KBM-7 (cell line): Measurements from ENCODE around the gene ZNF831.
A peak's percentile ranks its signal among the peaks of the same experiment; 100 is the strongest.

Source experiments
- DNase-seq: peaks from one replicate; pipeline ENCODE4 v3.0.0-alpha.2; 2015
- in situ Hi-C: fragments of 300-500 bp; cut with MboI; formaldehyde crosslinking; loops from 2 replicates; pipeline ENCODE4 v1.14.3; 2020; ENCODE audit warnings: low sequenced_read_pairs, low pct_unique_long_range_greater_than_20kb, mixed read lengths

The ZNF831 gene

DNA sequence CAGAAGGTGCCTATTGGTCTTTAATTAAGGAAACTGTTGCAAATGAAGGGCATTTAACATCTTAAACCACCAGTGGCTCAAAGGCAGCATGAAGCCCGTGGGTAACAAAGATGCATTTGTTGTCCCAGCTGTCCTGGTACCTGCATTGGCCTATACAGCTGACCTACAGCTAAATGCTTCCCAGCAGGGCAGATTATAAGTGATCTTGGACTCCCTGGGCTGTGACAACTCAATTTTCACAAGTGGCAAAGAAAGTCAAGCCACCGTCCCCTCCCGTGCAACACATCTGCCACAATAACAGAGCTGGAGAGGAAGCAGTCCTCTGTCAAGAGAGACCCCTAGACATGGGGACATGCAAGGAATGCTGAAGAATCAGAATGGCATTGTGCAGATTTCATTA is 105.2 kb downstream of the ZNF831 start:
- in situ Hi-C loops, result no loop called here
- DNase-seq, result no peak

- in situ Hi-C loops, result no loop called here
- no peak for DNase-seq
These were observed 105.9 kb downstream of the ZNF831 start for GRCh38 chr20:59269411-59270025.

DNA sequence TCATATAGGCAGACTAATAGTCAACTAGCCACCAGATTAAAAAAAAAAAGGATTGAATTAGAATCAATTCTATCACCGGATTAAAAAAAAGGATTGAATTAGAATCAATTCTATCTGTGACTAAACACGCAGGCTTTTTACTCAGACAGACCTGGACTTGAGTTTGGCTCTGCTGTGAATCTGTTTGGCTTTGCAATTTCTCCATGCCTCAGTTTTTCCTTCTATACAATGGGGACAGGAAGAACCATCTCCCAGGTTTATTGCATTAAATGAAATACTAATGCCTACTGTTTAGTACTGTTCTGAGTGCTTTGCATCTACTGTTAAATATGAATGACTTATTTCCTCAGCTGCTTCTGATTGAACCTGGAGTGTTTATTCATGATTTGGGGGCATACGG is 106.8 kb downstream of the ZNF831 start:
- in situ Hi-C loops, result no loop called here

DNA sequence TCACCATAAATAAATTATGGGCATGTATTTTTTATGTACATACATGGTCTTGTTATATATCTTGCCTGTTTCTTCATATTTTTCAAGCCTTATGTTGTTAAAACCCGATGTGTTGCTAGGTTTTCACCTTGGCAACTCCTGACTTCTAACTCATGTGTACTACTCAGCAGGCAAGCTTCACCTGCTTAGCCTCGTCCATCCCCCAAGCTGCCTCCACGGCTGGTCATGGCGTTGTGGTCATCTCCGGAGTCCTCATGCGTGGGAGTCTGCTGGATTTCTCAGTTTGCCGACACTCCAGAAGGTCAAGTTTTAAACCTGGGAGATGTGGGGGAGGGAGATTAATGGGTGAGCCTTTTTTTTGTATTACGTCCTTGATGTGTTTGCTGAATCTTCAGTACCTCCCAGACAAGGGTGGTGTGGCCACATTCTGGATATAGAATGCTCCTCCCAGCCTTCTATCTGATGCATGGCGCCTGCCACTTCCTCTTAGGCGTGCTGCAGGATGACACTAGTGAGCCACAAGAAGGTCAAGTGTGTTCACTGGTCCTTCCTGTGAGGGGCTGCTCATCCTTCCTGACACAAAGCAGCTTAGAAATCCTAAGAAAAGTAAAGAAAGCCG is 110.2 kb downstream of the ZNF831 start:
- in situ Hi-C loops, result no loop called here
- peak; percentile 3 for DNase-seq

More for the DNA sequence above, 106.8 kb downstream of the ZNF831 start:
- no peak for DNase-seq

- DNase-seq, result no peak
- in situ Hi-C loops, result no loop called here
These were observed 113.3 kb downstream of the ZNF831 start for GRCh38 chr20:59276938-59277337.

DNA sequence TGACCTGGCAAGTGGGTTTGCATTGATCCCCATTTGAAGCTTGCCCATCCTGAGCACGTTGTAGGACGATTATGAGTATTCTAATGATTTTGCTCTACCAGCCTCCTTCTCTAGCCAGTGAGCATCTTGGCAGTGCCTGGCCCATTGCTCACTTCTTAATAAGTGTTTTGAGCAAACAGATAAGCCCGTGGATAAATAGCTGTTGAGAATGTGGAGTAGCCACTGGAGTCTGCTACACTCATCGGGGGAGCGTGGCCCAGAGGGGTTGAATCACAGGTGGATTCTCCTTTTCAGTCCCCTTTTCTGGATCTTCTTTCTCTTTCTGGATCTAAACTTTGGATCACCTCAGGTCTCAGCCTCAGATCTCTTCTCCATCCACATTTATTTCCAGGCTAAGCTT is 120.8 kb downstream of the ZNF831 start:
- no peak for DNase-seq
- in situ Hi-C loops, result no loop called here

DNA sequence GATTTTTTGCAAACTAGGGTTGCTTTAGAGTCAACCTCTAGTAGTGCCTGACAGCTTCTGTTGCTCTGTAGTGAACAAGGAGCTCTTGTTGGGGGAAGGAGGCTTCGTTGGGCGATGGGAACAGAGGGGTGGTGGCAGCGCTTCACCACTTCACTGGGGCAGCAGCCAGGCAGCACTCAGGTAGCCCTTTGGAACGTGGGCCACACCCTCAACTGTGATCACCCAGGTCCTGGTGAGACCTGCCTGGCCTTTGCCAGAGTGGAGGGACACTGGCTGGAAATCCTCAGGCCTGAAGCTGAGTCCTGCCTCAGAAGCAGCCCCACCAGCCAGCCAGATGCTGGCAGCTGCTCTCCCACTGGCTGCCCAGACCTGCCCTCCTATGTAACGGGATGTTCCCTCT is 126.4 kb downstream of the ZNF831 start:
- no peak for DNase-seq
- in situ Hi-C loops, result no loop called here

DNA sequence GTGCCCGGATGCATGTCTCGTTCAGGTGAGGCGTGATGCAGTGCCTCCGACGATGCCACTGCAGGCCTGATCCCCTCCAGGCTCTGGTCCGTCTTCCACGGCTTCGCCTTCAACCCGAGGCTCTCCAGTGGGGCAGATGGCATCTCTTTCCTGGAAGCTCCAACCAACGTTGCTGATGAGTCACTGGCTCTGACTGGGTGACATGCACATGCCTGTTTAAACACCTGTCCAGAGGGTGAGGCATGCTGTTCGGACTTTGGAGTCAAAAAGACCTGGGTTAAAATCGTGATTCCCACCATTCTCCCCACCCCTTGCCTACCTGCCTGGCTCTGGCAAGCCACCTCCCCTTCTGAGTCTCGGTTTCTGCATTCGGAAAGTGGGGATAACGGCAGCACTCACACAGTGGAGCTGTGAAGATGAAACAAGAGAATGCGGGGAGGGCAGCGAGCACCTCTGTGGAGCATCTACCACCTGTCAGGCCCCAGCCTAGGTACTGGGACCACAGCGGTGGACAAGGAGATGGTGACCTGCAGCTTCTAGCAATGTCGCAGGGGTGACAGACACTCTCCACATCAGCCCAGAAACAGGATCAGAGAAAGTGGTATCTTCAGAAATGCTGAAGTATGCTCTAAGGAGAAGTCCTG is 128.2 kb downstream of the ZNF831 start:
- DNase-seq, result no peak
- in situ Hi-C loops, result no loop called here

GRCh38 chr20:59295531-59295930 is 131.9 kb downstream of the ZNF831 start:
- in situ Hi-C loops, result no loop called here
- no peak for DNase-seq

- in situ Hi-C loops, result no loop called here
- DNase-seq, result no peak
These were observed 134.1 kb downstream of the ZNF831 start for GRCh38 chr20:59297686-59298085.

GRCh38 chr20:59299945-59300332 is 136.3 kb downstream of the ZNF831 start:
- in situ Hi-C loops, result no loop called here
- DNase-seq, result no peak

GRCh38 chr20:59300333-59301081 is 136.9 kb downstream of the ZNF831 start, which contains the start of gene EDN3:
TSS of gene EDN3 (plus strand) at chr20:59300611. CDS start at chr20:59300813, 202 bp downstream.
- DNase-seq, result no peak
- in situ Hi-C loops, result no loop called here

DNA sequence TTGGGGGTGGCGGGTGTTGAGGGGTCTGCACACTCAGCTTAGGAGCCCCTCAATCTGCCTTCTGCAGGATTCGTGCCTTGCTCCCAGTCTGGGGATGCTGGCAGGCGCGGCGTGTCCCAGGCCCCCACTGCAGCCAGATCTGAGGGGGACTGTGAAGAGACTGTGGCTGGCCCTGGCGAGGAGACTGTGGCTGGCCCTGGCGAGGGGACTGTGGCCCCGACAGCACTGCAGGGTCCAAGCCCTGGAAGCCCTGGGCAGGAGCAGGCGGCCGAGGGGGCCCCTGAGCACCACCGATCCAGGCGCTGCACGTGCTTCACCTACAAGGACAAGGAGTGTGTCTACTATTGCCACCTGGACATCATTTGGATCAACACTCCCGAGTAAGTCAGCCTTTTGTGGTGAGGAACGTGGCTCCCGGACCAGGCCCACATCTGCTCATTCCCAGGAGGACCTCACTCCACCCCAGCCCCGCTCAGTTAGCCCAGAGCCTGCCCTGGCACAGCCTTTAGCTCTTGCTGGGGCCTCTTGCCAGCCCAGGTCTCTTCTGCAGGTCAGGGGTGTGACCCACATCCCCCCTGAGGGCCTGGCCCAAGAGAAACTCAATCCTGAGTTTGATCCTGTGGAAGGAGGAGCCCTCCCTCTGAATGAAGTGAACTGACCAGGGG is 137.9 kb downstream of the ZNF831 start:
- in situ Hi-C loops, result no loop called here
- no peak for DNase-seq

DNA sequence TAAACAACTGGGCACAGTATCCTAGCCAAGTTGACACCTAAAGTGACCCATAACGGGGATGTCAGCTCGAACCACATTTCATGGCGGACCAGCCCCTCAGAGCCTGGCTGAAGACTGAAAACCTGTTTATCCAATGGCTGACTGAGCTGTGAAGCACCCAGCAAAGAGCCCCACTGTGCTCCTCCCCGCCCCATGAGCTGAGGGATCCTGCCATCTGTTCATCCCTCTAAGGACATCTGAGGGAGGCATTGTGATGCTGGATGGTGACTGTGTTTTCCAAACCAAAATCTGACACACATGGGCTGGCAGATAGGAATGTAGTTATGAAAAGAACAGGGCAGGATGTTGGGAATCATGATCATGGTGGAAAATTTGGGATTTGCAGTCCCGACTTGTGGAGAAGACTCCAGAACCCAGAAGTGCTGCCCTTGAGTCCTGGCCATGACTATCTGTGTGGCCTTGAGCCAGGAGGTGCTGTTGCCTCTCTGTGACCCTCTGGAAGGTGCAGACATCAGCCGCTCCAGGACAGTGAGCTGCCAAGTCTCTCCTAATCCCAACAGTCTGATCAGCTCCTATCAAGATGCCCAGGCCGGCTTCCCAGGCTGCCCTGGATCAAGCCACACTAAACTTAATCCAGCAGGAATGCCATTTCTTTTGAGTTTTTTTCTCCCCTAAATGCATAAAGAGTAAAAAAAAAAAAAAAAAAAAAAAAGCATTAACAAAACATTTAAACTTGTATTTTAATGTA is 142.5 kb downstream of the ZNF831 start:
- in situ Hi-C loops, result no loop called here

DNA sequence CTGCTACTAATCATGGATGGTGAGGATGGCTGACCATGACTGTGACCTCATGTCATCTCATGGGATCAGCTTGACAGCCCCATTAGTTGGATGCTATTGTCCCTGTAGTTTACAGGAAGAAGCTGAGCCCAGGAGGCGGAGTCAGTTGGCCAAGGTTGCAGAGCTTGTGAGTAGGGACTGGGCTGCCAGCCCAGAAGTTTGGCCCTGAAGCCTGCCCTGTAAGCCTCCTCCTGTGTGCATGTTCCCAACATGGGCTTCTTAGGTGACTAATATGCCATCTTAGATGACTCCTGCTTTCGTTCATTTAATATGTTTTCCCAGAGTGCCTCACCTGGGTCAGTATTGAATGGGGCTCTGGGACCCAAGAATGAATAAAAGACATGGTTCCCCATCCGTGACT is 143.6 kb downstream of the ZNF831 start:
- DNase-seq, result no peak
- in situ Hi-C loops, result no loop called here

More for the DNA sequence above, 142.5 kb downstream of the ZNF831 start:
- no peak for DNase-seq
